ENCODE data around the gene FBXO4.

FBXO4 gene

GRCh38 chr5:41924872-41925554 is at the start of gene FBXO4:
TSS of gene FBXO4 (plus strand) at chr5:41925281. CDS start at chr5:41925310, 29 bp downstream.
- DNase-seq: peak; percentile 93

- DNase-seq: no peak
Measured at GRCh38 chr5:41876678-41877077, 48.4 kb upstream of the FBXO4 start.

- DNase-seq: no peak
Measured at GRCh38 chr5:41877408-41877807, 47.7 kb upstream of the FBXO4 start.

- no peak for DNase-seq
Measured at GRCh38 chr5:41878173-41878572, 46.9 kb upstream of the FBXO4 start.

- DNase-seq: no peak
Measured at GRCh38 chr5:41878643-41879478, 46.2 kb upstream of the FBXO4 start.

GRCh38 chr5:41882765-41883164 is 42.3 kb upstream of the FBXO4 start:
- no peak for DNase-seq

GRCh38 chr5:41883243-41883642 is 41.8 kb upstream of the FBXO4 start:
- DNase-seq: no peak

GRCh38 chr5:41883936-41884335 is 41.1 kb upstream of the FBXO4 start:
- DNase-seq: no peak

- DNase-seq: no peak
Measured at GRCh38 chr5:41885286-41885685, 39.8 kb upstream of the FBXO4 start.

GRCh38 chr5:41891066-41891707 is 33.9 kb upstream of the FBXO4 start:
- DNase-seq: peak; percentile 15

- no peak for DNase-seq
Measured at GRCh38 chr5:41892031-41892430, 33.0 kb upstream of the FBXO4 start.

- DNase-seq: no peak
Measured at GRCh38 chr5:41893074-41893851, 31.8 kb upstream of the FBXO4 start.

GRCh38 chr5:41896230-41896629 is 28.9 kb upstream of the FBXO4 start:
- DNase-seq: no peak

- no peak for DNase-seq
Measured at GRCh38 chr5:41903382-41903891, 21.6 kb upstream of the FBXO4 start.

- DNase-seq: peak; percentile 100
Measured at GRCh38 chr5:41903892-41904799, 20.9 kb upstream of the FBXO4 start, which contains the start of gene RIMOC1. TSS of gene RIMOC1 (plus strand) at chr5:41904344. CDS start at chr5:41904368, 24 bp downstream.

GRCh38 chr5:41906151-41906550 is 18.9 kb upstream of the FBXO4 start:
- no peak for DNase-seq

GRCh38 chr5:41908374-41909079 is 16.6 kb upstream of the FBXO4 start:
- peak; percentile 27 for DNase-seq

GRCh38 chr5:41918105-41918504 is 7.0 kb upstream of the FBXO4 start:
- no peak for DNase-seq

GRCh38 chr5:41921166-41921565 is 3.9 kb upstream of the FBXO4 start:
- DNase-seq: no peak

- DNase-seq: peak; percentile 9
Measured at GRCh38 chr5:41921874-41922273, 3.2 kb upstream of the FBXO4 start.

GRCh38 chr5:41924526-41924871 is 582 bp upstream of the FBXO4 start:
- no peak for DNase-seq

Data from activated CD4-positive, alpha-beta T cell treated with anti-CD3 and anti-CD28 coated beads, Interleukin-10, Interleukin-2, amounts not matched to agents 100 ng/mL and 50 ng/mL, durations not matched to agents 16 hours and 8 hours (primary cell).